Kidney (tissue), 14 donors: Measurements from ENCODE around the gene CPLX1. TPM values are rescaled to one million over a fixed set of nuclear protein-coding genes. Genes with fewer than 3 reads are reported as not detected.

Source experiments
- DNase-seq, 5 donors: peaks; one replicate each; pipeline ENCODE4 v3.0.0-alpha.2; 2013 to 2020
- FAIRE-seq: peaks from 2 replicates; lab custom pipeline; 2012; peaks lifted over from hg19 to GRCh38; lab: Jason Lieb, UNC
- H3K27ac ChIP-seq, 2 donors: one replicate each; pipeline ENCODE4 v1.7.0; 2013; ENCODE audit warnings: low read depth in 2 of 2, low read length in 2 of 2, inconsistent platforms in 1 of 2
- H3K27me3 ChIP-seq: one replicate; pipeline ENCODE4 v1.7.1; 2013; ENCODE audit warnings: low read length, inconsistent platforms; ENCODE audit not compliant: control insufficient read depth, insufficient read depth
- H3K36me3 ChIP-seq, 3 donors: one replicate each; pipeline versions ENCODE4 v1.7.0 to v1.7.1; 2013; ENCODE audit warnings: low read length in 3 of 3, control low read depth in 1 of 3, inconsistent platforms in 1 of 3; ENCODE audit not compliant: insufficient read depth in 3 of 3, control insufficient read depth in 2 of 3
- H3K4me1 ChIP-seq, 3 donors: one replicate each; pipeline versions ENCODE4 v1.7.0 to v1.7.1; 2013; ENCODE audit warnings: low read length in 3 of 3, inconsistent platforms in 1 of 3, low read depth in 1 of 3; ENCODE audit not compliant: control insufficient read depth in 2 of 3, insufficient read depth in 2 of 3
- H3K4me3 ChIP-seq, 3 donors: one replicate each; pipeline versions ENCODE4 v1.7.0 to v1.8.1; 2013; ENCODE audit warnings: low read length in 3 of 3, control low read depth in 1 of 3, inconsistent platforms in 1 of 3
- H3K9ac ChIP-seq, 3 donors: one replicate each; pipeline versions ENCODE4 v1.7.0 to v1.7.1; 2013; ENCODE audit warnings: low read length in 3 of 3, control low read depth in 1 of 3, inconsistent platforms in 1 of 3
- H3K9me3 ChIP-seq, 3 donors: one replicate each; pipeline versions ENCODE4 v1.7.0 to v1.7.1; 2013; ENCODE audit warnings: low read length in 3 of 3, control low read depth in 1 of 3, inconsistent platforms in 1 of 3; ENCODE audit not compliant: control insufficient read depth in 2 of 3, insufficient read depth in 1 of 3
- CTCF ChIP-seq: IDR thresholded peaks from 3 replicates; pipeline ENCODE4 v1.5.1; 2012; ENCODE audit warnings: mild to moderate bottlenecking, moderate library complexity, borderline replicate concordance; ENCODE audit not compliant: insufficient read depth; ENCODE audit errors: extremely low read depth
- intact Hi-C: fragments of 100-400 bp; cut with DNase I; formaldehyde crosslinking; loops from one replicate; pipeline ENCODE4 v1.11.1; 2022
- polyA plus RNA-seq: library from polyadenylated mRNA; stranded (reverse); fragments of 350-450 nt; fragmentation: Illumina TruSeq; extraction: RNeasy Lipid Tissue Mini Kit (QIAGEN cat#74804); gene quantifications from one replicate; pipeline ENCODE4 v1.2.3, GENCODE V29; 2014; ENCODE audit warnings: low read depth, low replicate concordance; ENCODE audit not compliant: insufficient read depth
- total RNA-seq: library from RNA; stranded (reverse); fragmentation: NEBNext Ultra II Directional; extraction: Animal tissue kit (Norgen Biotek cat#: 25700); gene quantifications from one replicate; pipeline ENCODE4 v1.2.1, GENCODE V29; 2021
- donor health status: control.
- donor health status: control.
- donor health status: control.
- donor health status: control.
- donor health status: control.
- donor health status: DM: yes; HTN: yes; CAD: no.
- donor health status: Normal renal cell carcinoma (clear cell type).

Gene CPLX1
- total and polyA plus RNA-seq, 2 donors from 2014 or later, result 3.9 to 10.2 TPM

GRCh38 chr4:735583-735982, 90.3 kb downstream of the CPLX1 start:
- Histone ChIP-seq H3K9me3 (no peaks in the 10 kb centered on the region), H3K9ac (no peak overlapping the region), H3K27me3 (no peaks in the 10 kb centered on the region), H3K36me3 (peaks cover 5 to 41% (median 20%) of the 10 kb centered on the region in 3 donors), H3K4me3 (no peak overlapping the region), H3K4me1 (no peaks in the 10 kb centered on the region), H3K27ac (no peak overlapping the region)
- DNase-seq (no peak), FAIRE-seq (no peak)
- TF ChIP-seq CTCF, result no peak
- intact Hi-C loops, result no loop called here

Other genes with a start within 250 kb of the CPLX1 start
- not detected for gene TMEM271, start 249.8 kb downstream of the CPLX1 start, total RNA-seq
- not detected for gene TMEM271, start 249.8 kb downstream of the CPLX1 start, polyA plus RNA-seq
- 10.7 TPM for gene PDE6B, start 200.6 kb downstream of the CPLX1 start, total RNA-seq
- gene PDE6B, start 200.6 kb downstream of the CPLX1 start, polyA plus RNA-seq, result 10.8 TPM
- 248 TPM for gene ATP5ME, start 151.9 kb downstream of the CPLX1 start, total RNA-seq
- 1,928 TPM for gene ATP5ME, start 151.9 kb downstream of the CPLX1 start, polyA plus RNA-seq
- 17.9 TPM for gene MYL5, start 151.6 kb downstream of the CPLX1 start, total RNA-seq
- 29.6 TPM for gene MYL5, start 151.6 kb downstream of the CPLX1 start, polyA plus RNA-seq
- gene SLC49A3, start 137.0 kb downstream of the CPLX1 start, total RNA-seq, result 18.2 TPM
- 12.6 TPM for gene SLC49A3, start 137.0 kb downstream of the CPLX1 start, polyA plus RNA-seq
- 59.6 TPM for gene PCGF3, start 120.3 kb downstream of the CPLX1 start, total RNA-seq
- gene PCGF3, start 120.3 kb downstream of the CPLX1 start, polyA plus RNA-seq, result 21.7 TPM
- 124 TPM for gene GAK, start 106.2 kb upstream of the CPLX1 start, total RNA-seq
- 92.0 TPM for gene GAK, start 106.2 kb upstream of the CPLX1 start, polyA plus RNA-seq
- 31.1 TPM for gene TMEM175, start 106.3 kb upstream of the CPLX1 start, total RNA-seq
- gene TMEM175, start 106.3 kb upstream of the CPLX1 start, polyA plus RNA-seq, result 26.0 TPM
- 13.7 TPM for gene DGKQ, start 147.4 kb upstream of the CPLX1 start, total RNA-seq
- 3.5 TPM for gene DGKQ, start 147.4 kb upstream of the CPLX1 start, polyA plus RNA-seq
- 58.5 TPM for gene IDUA, start 160.9 kb upstream of the CPLX1 start, total RNA-seq
- 11.9 TPM for gene IDUA, start 160.9 kb upstream of the CPLX1 start, polyA plus RNA-seq
- 2.9 TPM for gene SLC26A1, start 167.3 kb upstream of the CPLX1 start, total RNA-seq
- gene SLC26A1, start 167.3 kb upstream of the CPLX1 start, polyA plus RNA-seq, result 10.2 TPM
- gene FGFRL1, start 185.5 kb upstream of the CPLX1 start, total RNA-seq, result 25.5 TPM
- gene FGFRL1, start 185.5 kb upstream of the CPLX1 start, polyA plus RNA-seq, result 22.0 TPM